DOHH2 (cell line): ENCODE data around the gene PRSS22.
A peak's percentile ranks its signal among the peaks of the same experiment; 100 is the strongest.

Experiments used
- CTCF ChIP-seq: fragments of 200-600 bp; sonication (generic); IDR thresholded peaks from one replicate; pipeline ENCODE4 v1.5.1; 2014; ENCODE audit warnings: antibody characterized with exemption, mild to moderate bottlenecking, low read depth, low read length; ENCODE audit not compliant: poor library complexity, severe bottlenecking
- EZH2phosphoT487 ChIP-seq: fragments of 200-600 bp; sonication (generic); IDR thresholded peaks from 2 replicates; pipeline ENCODE4 v1.6.1; 2017; ENCODE audit warnings: borderline replicate concordance, mild to moderate bottlenecking, antibody characterized with exemption, low read length, moderate library complexity, mixed read lengths

- TF ChIP-seq CTCF = peak; percentile 74
- TF ChIP-seq EZH2phosphoT487 = no peak
These were observed 3.2 kb downstream of the PRSS22 start for GRCh38 chr16:2854700-2855309.
